PC-9 (cell line): ENCODE data around the gene RNF43.

ENCODE experiments used
- CTCF ChIP-seq: fragments of 200-600 bp; sonication (generic); conservative IDR thresholded peaks from 2 replicates; pipeline ENCODE4 v1.6.1; 2017; ENCODE audit warnings: mixed run types, antibody characterized with exemption, mild to moderate bottlenecking, moderate library complexity
- EZH2 ChIP-seq: fragments of 200-600 bp; sonication (generic); IDR thresholded peaks from 2 replicates; pipeline ENCODE4 v1.8.0; 2017; ENCODE audit warnings: antibody characterized with exemption, low read depth

- no peak for TF ChIP-seq CTCF
- TF ChIP-seq EZH2 = no peak
These were observed 4.3 kb downstream of the RNF43 start for GRCh38 chr17:58412961-58413586.
